OCI-LY7 (cell line): Measurements from ENCODE around the gene GRIA4. TPM values are rescaled to one million over a fixed set of nuclear protein-coding genes. Genes with fewer than 3 reads are reported as not detected.

Experiments
- BruUV-seq: library from RNA; stranded (reverse); fragments of 400-500 nt; replicated peaks from 2 replicates; lab custom pipeline; 2021; lab: Mats Ljungman, UMichigan
- CTCF ChIA-PET: fragments of 300-600 bp; sonication (Branson Sonifier 250); formaldehyde crosslinking; loops from one replicate; lab custom pipeline; 2022; ENCODE audit warnings: antibody characterized with exemption; ENCODE audit not compliant: unreplicated experiment; lab: Charles Lee
- POLR2A ChIA-PET: fragments of 300-600 bp; sonication (Branson Sonifier 250); formaldehyde crosslinking; loops from one replicate; lab custom pipeline; 2022; ENCODE audit warnings: antibody characterized with exemption; lab: Charles Lee
- DNase-seq: peaks from one replicate; pipeline ENCODE4 v3.0.0-alpha.2; 2015; ENCODE audit warnings: low spot score
- H2AFZ ChIP-seq: fragments of 200-600 bp; sonication (generic), shearing (Covaris generic); 2 replicates; pipeline ENCODE4 v1.6.1; 2014; ENCODE audit warnings: mild to moderate bottlenecking, antibody characterized with exemption, low read length, moderate library complexity
- H3K27ac ChIP-seq: fragments of 200-600 bp; sonication (generic); 2 replicates; pipeline ENCODE4 v1.5.1; 2014; ENCODE audit warnings: mixed run types, low read depth, mild to moderate bottlenecking, moderate library complexity, low read length, inconsistent platforms; ENCODE audit not compliant: poor library complexity, severe bottlenecking
- H3K36me3 ChIP-seq: fragments of 200-600 bp; sonication (generic); 2 replicates; pipeline ENCODE4 v1.6.1; 2014; ENCODE audit warnings: mild to moderate bottlenecking, antibody characterized with exemption, low read length, moderate library complexity, mixed read lengths; ENCODE audit not compliant: insufficient read depth
- H3K4me1 ChIP-seq: fragments of 200-600 bp; sonication (generic); 2 replicates; pipeline ENCODE4 v1.5.1; 2014; ENCODE audit warnings: mild to moderate bottlenecking, low read length; ENCODE audit not compliant: insufficient read depth, poor library complexity, severe bottlenecking
- H3K4me2 ChIP-seq: fragments of 200-600 bp; sonication (generic); 2 replicates; pipeline ENCODE4 v1.6.1; 2014; ENCODE audit warnings: mild to moderate bottlenecking, low read length
- H3K4me3 ChIP-seq: fragments of 200-600 bp; sonication (generic); 2 replicates; pipeline ENCODE4 v1.5.1; 2014; ENCODE audit warnings: mild to moderate bottlenecking, low read depth, low read length; ENCODE audit not compliant: poor library complexity, severe bottlenecking
- H3K79me2 ChIP-seq: fragments of 200-600 bp; sonication (generic); 2 replicates; pipeline ENCODE4 v1.6.1; 2016; ENCODE audit warnings: low read depth, mild to moderate bottlenecking, low read length, moderate library complexity, mixed read lengths; ENCODE audit not compliant: insufficient read depth
- H3K9me2 ChIP-seq: fragments of 200-600 bp; sonication (generic); 2 replicates; pipeline ENCODE4 v1.6.1; 2016; ENCODE audit warnings: mild to moderate bottlenecking, low read length, mixed read lengths; ENCODE audit not compliant: insufficient read depth
- H3K9me3 ChIP-seq: fragments of 200-600 bp; sonication (generic); 2 replicates; pipeline ENCODE4 v1.6.1; 2014; ENCODE audit warnings: mild to moderate bottlenecking, mixed run types, low read length, mixed read lengths
- H4K20me1 ChIP-seq: fragments of 200-600 bp; sonication (generic); 2 replicates; pipeline ENCODE4 v1.6.1; 2014; ENCODE audit warnings: mild to moderate bottlenecking, antibody characterized with exemption, low read length, moderate library complexity, mixed read lengths; ENCODE audit not compliant: insufficient read depth
- EZH2phosphoT487 ChIP-seq: fragments of 200-600 bp; sonication (generic); IDR thresholded peaks from 2 replicates; pipeline ENCODE4 v1.6.1; 2018; ENCODE audit warnings: low read depth, borderline replicate concordance, mild to moderate bottlenecking, mixed run types, antibody characterized with exemption, low read length, moderate library complexity, mixed read lengths
- intact Hi-C: fragments of 100-400 bp; cut with micrococcal nuclease; formaldehyde crosslinking; loops from one replicate; pipeline ENCODE4 v1.10.0; 2022; ENCODE audit not compliant: unreplicated experiment
- total RNA-seq, 2 experiments: library from RNA; depleted of rRNA in 1 of 2; stranded (reverse); fragments of >200 nt in 1 of 2; shearing (Covaris generic) in 1 of 2; gene quantifications; 2 replicates each; pipeline ENCODE4 v1.2.3, GENCODE V29; 2014 to 2022
- TF ChIP-seq, protein P1 (sequence below): fragments of 200-600 bp; sonication (generic); conservative IDR thresholded peaks from 2 replicates; pipeline ENCODE4 v1.5.1; 2014; ENCODE audit warnings: mild to moderate bottlenecking, antibody characterized with exemption, low read length, moderate library complexity, mixed read lengths

Gene GRIA4
- total RNA-seq, 2 experiments from 2014 or later = not detected

DNA sequence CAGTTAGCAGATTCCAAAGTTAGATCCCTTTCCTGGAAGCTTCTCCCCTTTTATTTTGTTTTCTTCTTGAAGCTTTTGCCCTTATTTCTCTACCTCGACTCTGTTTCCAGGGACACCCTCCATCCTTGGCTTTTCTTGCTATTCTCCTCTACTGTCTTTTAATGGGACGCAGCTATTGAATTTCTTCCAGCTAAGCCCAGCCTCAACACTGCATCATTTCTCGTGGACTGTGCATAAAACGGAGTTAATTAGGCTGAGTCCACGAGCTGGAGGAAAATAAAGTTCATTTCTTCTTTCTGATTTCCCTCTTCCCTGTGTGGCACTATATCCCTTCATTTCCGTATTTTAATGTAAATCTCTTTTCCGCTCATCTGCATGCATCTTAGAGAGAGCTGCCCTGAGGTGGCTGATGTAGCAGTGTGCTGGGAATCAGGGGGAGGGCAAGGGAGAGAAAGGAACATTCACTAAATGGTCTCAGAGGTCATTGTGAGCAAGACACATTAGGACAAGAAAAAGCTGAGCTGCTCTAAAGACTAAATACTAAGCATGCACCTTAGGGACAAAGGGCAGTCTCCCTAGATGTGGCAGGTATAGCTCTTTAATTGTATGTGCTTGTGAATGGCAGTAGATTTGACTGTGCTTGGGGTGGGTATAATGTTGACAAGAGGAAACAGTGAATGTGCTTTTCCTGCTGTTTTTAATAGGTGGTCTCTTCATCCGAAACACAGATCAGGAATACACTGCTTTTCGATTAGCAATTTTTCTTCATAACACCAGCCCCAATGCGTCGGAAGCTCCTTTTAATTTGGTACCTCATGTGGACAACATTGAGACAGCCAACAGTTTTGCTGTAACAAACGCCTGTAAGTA, 1.9 kb downstream of the GRIA4 start:
- Histone ChIP-seq H4K20me1 (no peaks in the 10 kb centered on the region), H2AFZ (no peak overlapping the region), H3K4me1 (no peaks in the 10 kb centered on the region), H3K27ac (no peak overlapping the region), H3K4me3 (no peak overlapping the region), H3K9me3 (no peaks in the 10 kb centered on the region), H3K4me2 (no peak overlapping the region), H3K9me2 (no peaks in the 10 kb centered on the region), H3K36me3 (no peaks in the 10 kb centered on the region), H3K79me2 (no peaks in the 10 kb centered on the region)
- CTCF ChIA-PET = no interaction called here
- POLR2A ChIA-PET = interaction anchor here (0.5 to 0.6 kb wide), 2 partner anchors 172 to 389 kb away, joined by 3 to 4 read pairs; no protein-coding TSS in a partner anchor
- no peak for DNase-seq
- intact Hi-C loops = no loop called here
- TF ChIP-seq, protein P1, sequence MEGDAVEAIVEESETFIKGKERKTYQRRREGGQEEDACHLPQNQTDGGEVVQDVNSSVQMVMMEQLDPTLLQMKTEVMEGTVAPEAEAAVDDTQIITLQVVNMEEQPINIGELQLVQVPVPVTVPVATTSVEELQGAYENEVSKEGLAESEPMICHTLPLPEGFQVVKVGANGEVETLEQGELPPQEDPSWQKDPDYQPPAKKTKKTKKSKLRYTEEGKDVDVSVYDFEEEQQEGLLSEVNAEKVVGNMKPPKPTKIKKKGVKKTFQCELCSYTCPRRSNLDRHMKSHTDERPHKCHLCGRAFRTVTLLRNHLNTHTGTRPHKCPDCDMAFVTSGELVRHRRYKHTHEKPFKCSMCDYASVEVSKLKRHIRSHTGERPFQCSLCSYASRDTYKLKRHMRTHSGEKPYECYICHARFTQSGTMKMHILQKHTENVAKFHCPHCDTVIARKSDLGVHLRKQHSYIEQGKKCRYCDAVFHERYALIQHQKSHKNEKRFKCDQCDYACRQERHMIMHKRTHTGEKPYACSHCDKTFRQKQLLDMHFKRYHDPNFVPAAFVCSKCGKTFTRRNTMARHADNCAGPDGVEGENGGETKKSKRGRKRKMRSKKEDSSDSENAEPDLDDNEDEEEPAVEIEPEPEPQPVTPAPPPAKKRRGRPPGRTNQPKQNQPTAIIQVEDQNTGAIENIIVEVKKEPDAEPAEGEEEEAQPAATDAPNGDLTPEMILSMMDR = no peak
- TF ChIP-seq EZH2phosphoT487 = no peak
- no TSS peak for BruUV-seq

DNA sequence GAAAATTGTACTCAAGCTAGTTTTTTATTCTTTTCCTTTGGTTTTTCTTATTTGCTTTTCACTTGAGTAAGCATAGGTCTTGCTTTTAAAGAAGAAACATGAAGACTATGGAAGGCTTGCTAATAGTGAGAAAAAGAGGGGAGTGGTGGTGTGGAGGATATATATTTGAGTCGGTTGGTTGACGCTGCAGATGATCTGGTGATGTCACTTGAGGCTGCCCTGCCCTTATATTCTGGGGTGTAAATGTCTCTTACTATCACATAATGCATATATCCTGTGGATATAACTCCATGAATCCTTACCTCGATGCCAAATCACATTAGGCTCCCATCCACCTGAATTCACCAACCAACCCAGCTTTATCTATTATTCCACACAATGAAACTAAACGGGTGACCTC, 2.9 kb downstream of the GRIA4 start:
- no peak for DNase-seq
- POLR2A ChIA-PET = interaction anchor here (0.5 kb wide), 1 partner anchor 390 kb away, joined by 3 read pairs; no protein-coding TSS in a partner anchor
- H3K36me3 ChIP-seq = no peaks in the 10 kb centered on the region

More for the DNA sequence above, 2.9 kb downstream of the GRIA4 start:
- intact Hi-C loops = no loop called here
- Histone ChIP-seq H4K20me1 (no peaks in the 10 kb centered on the region), H3K9me3 (no peaks in the 10 kb centered on the region), H3K4me2 (no peak overlapping the region), H3K27ac (no peak overlapping the region), H2AFZ (no peak overlapping the region), H3K79me2 (no peaks in the 10 kb centered on the region), H3K9me2 (no peaks in the 10 kb centered on the region), H3K4me3 (no peak overlapping the region), H3K4me1 (no peaks in the 10 kb centered on the region)
- CTCF ChIA-PET = no interaction called here
- BruUV-seq = no TSS peak
- TF ChIP-seq, protein P1 = no peak
- no peak for TF ChIP-seq EZH2phosphoT487
